ENCODE measurements around the gene TBC1D8.
"Not testable (repeated sequence)": the region's sequence is repeated elsewhere in the genome, so short reads cannot be mapped to it uniquely, and the experiment has no call there.

TBC1D8 gene
- 8.1 to 34.8 reads per million in 2 donors for total RNA-seq

- peak; percentile 56 for DNase-seq
Observed at GRCh38 chr2:101151146-101151858, at the start of gene TBC1D8. Gene TBC1D8, minus strand, starts transcription at chr2:101151382. Its CDS starts 129 bp downstream, at chr2:101151253.

DNA sequence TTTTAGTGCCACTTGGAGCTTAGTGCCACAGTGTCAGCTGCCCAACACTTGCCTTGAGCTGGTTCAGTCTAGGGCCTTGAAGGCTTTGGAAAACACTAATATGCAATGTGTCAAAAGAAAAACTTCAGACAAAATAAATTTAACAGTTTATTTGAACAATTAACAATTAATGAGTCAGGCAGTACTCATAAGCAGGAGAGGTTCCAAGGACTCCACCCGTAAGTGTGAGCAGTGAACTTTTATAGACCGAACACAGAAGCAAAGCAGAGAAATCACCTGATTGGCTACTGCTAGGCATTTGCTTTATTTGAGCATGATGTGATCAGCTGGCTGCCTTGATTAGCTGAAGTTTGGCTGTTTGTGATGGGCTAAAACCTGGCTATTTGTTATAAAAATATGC, 49.5 kb upstream of the TBC1D8 start:
- DNase-seq = no peak

DNA sequence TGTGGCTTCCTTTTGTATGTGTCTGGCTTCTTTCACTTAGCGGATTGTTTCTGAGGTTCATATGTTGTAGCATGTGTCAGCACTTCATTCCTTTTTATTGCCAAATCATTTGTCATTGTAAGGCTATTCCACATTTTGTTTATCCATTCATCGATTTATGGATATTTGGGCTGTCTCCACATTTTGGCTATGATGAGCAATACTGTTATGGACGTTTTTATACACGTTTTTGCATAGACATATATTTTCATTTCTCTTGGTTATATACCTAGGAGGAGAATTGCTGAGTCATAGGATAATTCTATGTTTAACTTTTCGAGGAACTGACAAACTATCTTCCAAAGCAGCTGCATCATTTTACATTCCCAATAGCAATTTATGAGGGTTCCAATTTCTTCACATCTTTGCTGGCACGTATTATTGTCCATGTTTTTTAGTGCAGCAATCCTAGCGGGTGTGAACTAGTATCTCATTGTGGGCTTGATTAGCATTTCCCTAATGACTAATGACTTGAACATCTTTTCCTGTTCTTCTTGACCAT, 48.1 kb upstream of the TBC1D8 start:
- DNase-seq = no peak

- no peak for DNase-seq
Observed at GRCh38 chr2:101197814-101198213, 46.6 kb upstream of the TBC1D8 start.

DNA sequence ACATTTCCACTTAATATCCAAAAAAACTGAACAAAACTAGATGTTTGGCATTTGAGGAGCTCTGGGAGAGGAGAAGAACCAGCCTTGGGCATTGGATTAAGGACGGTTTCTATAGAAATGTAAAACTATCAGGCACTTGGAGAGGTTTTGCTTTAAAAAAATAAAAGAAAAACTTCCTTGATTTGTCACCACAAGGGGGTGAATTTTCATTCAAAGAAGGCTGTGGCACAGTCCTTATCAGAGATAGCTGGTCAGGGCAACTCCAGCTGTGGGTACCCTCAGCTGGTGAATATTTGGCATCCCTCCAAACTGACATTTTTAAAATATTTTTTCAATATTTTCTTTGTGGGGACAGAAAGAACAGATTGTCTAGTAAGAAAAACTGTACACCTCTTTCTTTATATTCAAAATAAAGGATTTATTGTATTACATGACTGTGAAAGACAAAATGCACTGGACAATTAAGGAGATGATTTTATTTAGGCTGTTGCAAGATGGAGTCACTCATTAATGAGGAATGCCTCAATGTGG, 46.1 kb upstream of the TBC1D8 start:
- DNase-seq = no peak

DNA sequence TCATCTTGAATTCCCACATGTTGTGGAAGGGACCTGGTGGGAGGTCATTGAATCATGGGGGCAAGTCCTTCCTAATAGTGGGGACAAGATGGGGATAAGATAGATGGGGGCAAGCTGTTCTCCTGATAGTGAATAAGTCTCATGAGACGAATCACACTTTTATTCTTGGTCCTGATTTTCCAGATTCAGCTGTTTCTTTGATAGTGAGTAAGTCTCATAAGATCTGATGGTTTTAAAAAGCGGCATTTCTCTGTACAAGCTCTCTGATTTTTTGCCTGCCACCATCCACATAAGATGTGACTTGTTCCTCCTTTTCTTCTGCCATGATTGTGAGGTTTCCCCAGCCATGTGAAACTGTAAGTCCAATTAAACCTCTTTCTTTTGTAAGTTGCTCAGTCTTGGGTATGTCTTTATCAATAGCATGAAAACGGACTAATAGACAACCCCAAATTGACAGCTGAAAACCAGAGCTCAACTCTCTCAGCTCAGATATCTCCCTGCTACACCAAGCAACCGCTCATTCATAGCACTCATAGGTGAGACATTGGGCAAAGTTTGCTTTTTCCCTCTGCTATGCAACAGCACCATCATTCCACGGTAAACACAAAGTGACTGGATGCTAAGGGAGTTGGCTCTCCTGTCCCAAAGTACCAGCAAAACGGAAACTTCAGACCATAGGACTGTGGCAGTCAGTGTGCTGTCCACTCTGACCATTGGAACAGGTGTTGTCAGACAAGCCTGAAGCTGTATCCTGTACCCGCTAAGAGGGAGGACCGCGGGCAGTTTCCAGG, 44.9 kb upstream of the TBC1D8 start:
- no peak for DNase-seq

DNA sequence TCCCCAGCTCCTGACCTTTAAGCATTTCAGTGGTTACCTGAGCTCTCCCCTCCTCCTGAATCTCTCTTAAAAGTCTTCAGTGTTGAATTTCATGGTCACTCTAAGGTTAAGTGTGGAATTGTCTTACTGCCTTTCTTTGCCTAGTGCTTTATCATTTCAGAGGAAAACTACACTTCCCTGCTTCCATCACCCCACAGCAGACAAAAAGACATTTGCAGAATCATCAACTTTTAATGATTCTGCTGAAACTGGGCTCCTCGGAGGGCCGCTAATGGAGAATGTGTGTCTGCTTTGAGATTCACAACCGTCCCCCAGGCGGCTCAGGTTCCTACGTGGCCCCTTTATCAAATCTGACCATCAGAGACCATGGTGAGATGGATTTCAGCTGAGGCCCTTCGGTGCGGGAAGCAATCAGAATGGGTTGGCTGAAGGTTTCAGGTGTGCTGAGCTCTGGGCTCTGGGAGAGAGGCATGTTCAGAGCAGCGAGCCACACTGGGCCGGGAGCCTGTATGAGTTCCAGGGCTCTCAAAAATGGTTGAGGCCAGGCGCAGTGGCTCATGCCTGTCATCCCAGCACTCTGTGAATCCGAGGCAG, 41.9 kb upstream of the TBC1D8 start:
- DNase-seq = no peak

DNA sequence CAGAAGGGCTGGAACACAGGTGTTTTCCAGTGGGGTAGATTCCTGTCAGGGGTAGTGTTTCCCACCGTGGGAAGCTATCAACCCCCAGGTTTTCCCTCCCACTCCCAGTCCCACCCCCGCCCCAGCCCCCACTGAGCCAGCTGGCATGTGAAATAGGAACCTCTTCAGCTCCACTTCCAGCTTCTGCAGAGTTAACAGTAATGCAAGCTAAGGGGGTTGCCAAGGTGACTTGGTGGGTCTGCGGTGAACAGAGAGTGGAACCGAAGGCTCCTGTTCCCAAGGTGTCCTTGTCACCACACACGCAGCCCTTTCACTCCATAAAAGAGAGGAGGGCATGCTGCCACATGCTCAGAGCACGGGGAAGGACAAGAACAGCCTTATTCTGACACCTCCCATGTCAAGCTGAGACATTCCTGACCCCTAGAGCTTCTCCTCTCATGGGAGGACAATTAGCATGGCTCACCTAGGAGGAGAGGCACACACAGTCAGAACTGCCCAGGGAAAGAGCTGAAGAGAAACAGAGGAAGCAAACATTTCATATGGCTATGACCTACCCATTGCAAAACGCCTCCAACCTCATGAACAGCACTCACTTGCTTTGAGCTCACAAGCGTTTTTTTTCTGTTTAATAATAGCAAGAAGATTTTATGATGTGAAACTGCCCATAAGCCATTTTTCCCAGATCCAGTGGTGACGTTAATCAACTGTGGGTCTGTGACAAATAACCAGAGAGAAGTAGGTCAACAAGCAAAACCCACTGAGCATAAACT, 39.8 kb upstream of the TBC1D8 start:
- no peak for DNase-seq

DNA sequence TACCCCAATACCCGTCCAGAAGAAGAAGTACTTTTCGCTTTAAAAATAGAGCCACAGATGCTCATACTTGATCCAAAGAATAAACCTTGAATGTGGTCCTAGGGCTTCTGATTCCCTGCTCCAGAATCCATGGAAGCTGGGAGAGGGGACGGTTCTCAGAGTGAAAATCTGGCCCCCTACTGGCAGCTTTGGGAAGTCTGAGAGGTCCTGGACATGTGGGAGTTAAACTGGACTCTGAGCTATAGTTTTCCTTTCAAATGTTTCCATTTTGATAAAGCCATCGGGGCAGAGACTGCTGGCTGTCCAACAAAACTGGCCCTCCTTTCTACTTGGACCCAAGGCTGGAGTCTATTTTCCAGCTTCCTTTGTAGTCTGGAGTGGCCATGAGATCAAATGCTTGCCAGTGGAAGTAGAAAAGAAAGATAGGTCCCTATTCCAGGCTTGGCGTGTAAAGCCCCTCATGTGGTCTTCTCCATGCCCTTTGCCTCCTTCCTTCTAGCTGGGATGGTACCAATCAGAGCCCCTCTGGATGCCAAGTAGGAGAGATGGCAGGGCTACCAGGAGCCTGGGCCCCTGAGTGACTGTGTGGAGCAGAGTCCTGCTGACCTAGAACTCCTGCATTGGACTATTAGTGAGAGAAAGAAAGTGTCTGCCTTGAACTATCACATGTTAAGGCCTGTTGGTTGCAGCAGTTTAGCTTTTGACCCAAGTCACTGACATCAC, 37.7 kb upstream of the TBC1D8 start:
- DNase-seq = no peak

DNA sequence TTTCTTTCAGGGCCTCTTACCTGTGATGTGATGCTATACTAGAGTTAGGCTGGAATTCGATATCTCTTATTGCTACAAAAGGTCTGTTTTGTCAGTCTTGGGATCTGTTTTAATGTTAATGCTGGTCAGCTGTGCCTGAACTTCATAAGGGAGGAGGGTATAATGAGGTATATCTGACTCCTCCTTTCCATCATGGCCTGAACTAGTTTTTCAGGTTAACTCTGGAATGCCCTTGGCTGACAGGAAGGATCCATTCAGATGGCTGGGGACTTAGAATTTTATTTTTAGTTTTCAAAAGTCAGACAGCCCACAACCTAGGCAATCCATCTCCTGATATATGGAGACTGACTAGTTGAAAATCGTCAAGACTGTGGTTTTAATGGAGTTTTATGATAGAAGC, 35.9 kb upstream of the TBC1D8 start:
- DNase-seq = no peak

DNA sequence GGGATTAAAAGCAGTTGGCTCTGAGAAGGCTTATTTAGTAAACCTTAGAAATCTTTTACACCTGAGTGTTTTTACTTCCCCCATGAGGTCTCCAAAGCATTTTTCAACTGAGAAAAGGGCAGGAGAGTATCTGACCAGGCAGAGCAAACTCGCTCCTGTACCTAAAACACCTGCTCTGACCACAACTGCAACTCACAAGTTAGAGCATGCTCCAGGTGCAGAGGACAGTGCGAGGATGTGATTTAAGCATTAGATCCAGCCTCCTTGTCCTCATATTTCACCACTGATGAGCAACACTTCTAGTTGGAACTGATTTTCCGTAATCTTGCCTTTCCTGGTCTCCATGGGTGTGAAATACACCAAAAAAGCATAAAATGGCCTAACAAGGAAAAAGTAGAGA, 34.5 kb upstream of the TBC1D8 start:
- DNase-seq = no peak

DNA sequence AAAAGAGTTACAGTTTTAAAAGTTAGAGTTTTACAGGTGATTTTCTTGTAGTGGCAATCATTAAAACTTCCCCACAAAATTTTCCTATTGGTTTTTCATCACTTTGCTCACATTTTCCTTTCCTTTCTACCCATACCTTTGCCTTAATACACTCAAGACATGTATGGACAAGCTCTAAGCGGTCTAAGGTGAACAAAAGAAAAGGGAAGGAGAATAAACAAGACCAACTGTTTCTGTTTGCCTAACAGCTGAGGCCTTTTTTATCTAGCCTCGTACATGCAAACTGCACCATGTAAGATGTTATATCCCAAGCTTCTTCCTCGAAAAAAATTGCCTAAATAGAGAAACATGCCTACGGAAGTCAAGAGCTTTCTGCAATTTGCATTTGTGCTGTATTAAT, 33.9 kb upstream of the TBC1D8 start:
- DNase-seq = no peak

- DNase-seq = no peak
Observed at GRCh38 chr2:101179982-101180381, 28.8 kb upstream of the TBC1D8 start.

- no peak for DNase-seq
Observed at GRCh38 chr2:101176803-101177202, 25.6 kb upstream of the TBC1D8 start.

- DNase-seq = no peak
Observed at GRCh38 chr2:101175991-101176390, 24.8 kb upstream of the TBC1D8 start.

GRCh38 chr2:101173707-101174295, 22.6 kb upstream of the TBC1D8 start:
- DNase-seq = no peak

DNA sequence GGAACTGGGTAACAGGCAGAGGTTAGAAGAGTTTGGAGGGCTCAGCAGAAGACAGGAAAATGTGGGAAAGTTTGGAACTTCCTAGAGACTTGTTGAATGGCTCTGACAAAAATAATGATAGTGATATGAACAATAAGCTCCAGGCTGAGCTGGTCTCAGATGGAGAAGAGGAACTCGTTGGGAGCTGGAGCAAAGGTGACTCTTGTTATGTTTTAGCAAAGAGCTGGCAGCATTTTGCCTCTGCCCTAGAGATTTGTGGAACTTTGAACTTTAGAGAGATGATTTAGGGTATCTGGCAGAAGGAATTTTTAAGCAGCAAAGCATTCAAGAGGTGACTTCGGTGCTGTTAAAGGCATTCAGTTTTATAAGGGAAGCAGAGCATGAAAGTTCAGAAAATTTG, 18.6 kb upstream of the TBC1D8 start:
- not testable (repeated sequence) for DNase-seq

- no peak for DNase-seq
Observed at GRCh38 chr2:101168706-101169105, 17.5 kb upstream of the TBC1D8 start.

DNA sequence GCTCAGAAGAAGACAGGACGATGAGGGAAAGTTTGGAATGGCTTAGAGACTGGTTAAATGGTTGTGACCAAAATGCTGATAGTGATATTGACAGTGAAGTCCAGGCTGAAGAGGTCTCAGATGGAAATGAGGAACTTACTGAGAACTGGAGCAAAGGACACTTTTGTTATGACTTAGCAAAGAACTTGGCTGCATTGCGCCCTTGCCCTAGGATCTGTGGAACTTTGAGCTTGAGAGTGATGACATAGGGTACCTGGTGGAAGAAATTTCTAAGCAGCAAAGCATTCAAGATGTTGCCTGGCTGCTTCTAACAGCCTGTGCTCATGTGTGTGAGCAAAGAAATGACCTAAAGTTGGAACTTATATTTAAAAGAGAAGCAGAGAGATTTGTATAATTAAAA, 16.4 kb upstream of the TBC1D8 start:
- DNase-seq = not testable (repeated sequence)

GRCh38 chr2:101164021-101164420, 12.8 kb upstream of the TBC1D8 start:
- DNase-seq = no peak

DNA sequence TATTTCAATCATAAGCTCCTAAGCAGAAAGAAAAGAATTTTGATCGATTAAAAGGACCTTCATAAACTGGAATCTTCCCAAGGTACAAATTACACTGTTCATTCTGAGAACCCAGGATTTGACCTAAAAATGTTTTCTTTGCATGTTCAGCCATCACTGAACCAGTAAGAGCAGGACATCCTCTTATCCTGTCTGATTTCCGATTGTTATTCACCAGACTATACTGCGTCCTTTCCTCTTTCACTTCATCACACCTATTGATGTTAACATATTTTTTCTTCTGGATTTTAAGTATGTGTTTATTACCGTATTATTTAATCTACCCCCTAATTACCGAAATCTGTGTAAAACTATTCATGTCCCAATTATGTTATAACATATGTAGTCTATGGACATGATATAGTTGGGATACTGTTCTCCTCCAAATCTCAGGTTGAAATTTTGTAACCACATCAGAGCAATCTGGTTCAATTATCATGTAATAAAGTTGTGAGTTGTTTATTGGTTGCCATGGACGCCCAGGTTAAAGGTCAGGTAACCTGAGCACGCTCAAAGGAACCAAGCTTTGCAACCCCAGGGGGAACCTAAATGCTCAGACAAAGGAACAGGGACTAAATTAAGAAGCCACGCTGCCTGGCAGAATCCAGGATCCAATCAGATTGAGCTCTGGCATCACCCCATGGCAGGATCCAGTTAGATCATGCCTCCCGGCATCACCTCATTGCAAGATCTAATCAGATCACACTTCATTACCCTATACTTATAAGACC, 11.6 kb upstream of the TBC1D8 start:
- no peak for DNase-seq
